SK-N-MC (cell line): ENCODE results near the gene CHST3.

Source experiments
- EZH2 ChIP-seq: fragments of 200-600 bp; sonication (generic); IDR thresholded peaks from one replicate; pipeline ENCODE4 v1.6.1; 2017; ENCODE audit warnings: antibody characterized with exemption
- FOXP2 ChIP-seq: optimal IDR thresholded peaks from 2 replicates; pipeline ENCODE3; 2011; ENCODE audit warnings: mild to moderate bottlenecking, moderate library complexity; ENCODE audit not compliant: insufficient read depth; ENCODE audit errors: extremely low read length, control extremely low read depth

- TF ChIP-seq FOXP2 (no peak), EZH2 (no peak)
Observed at GRCh38 chr10:71931295-71931694, 32.9 kb upstream of the CHST3 start.
